ENCODE measurements around the gene KAT6B. TPM values are rescaled to one million over a fixed set of nuclear protein-coding genes. Genes with fewer than 3 reads are reported as not detected.

KAT6B gene
- total RNA-seq, 2 donors from 2014 or later: 28.0 to 97.8 TPM

- intact Hi-C loops (cut with DNase I): loop anchor here (5.0 to 10.0 kb wide), 4 partner anchors 72 to 600 kb away; a partner anchor contains a TSS
- Histone ChIP-seq H3K4me3 (no peak overlapping the region), H3K27me3 (replicated peaks; ENCODE audit: insufficient read depth) (no peaks in the 10 kb centered on the region), H3K9me3 (no peaks in the 10 kb centered on the region), H3K36me3 (no peaks in the 10 kb centered on the region), H3K4me1 (replicated peaks) (peaks cover 3% of the 10 kb centered on the region), H3K27ac (no peak overlapping the region)
- no peak for TF ChIP-seq POLR2AphosphoS5 (IDR thresholded peaks at IDR 0.05)
- no peak for TF ChIP-seq POLR2A (IDR thresholded peaks at IDR 0.05)
- no peak for TF ChIP-seq CTCF (IDR thresholded peaks at IDR 0.05)
- no peak for DNase-seq (ENCODE audit: low spot score)
- 47% methylated on average over 5 of the region's 5 CpGs for WGBS
These were observed 198.6 kb downstream of the KAT6B start for GRCh38 chr10:75024971-75025523.

GRCh38 chr10:75028049-75028448, 201.6 kb downstream of the KAT6B start:
- Histone ChIP-seq H3K27me3 (replicated peaks; ENCODE audit: insufficient read depth) (no peaks in the 10 kb centered on the region), H3K9me3 (no peaks in the 10 kb centered on the region), H3K4me3 (no peak overlapping the region), H3K27ac (no peak overlapping the region), H3K4me1 (replicated peaks) (no peaks in the 10 kb centered on the region), H3K36me3 (peaks cover 0 to 5% of the 10 kb centered on the region in 2 donors)
- TF ChIP-seq POLR2A (IDR thresholded peaks at IDR 0.05) (no peak), CTCF (IDR thresholded peaks at IDR 0.05) (no peak), POLR2AphosphoS5 (IDR thresholded peaks at IDR 0.05) (no peak)
- intact Hi-C loops (cut with DNase I): loop anchor here (10.0 kb wide), 1 partner anchor 603 kb away; no protein-coding TSS in a partner anchor
- DNase-seq (ENCODE audit: low spot score): no peak

GRCh38 chr10:75028748-75029147, 202.3 kb downstream of the KAT6B start:
- H3K36me3 ChIP-seq: peaks cover 0 to 5% of the 10 kb centered on the region in 2 donors
- no peaks in the 10 kb centered on the region for H3K4me1 ChIP-seq (replicated peaks)
- whole genome bisulfite sequencing: 88% methylated on average over 7 of the region's 7 CpGs
- no peak for DNase-seq (ENCODE audit: low spot score)
- H3K4me3 ChIP-seq: no peak overlapping the region
- intact Hi-C loops (cut with DNase I): loop anchor here (10.0 kb wide), 1 partner anchor 604 kb away; no protein-coding TSS in a partner anchor
- no peaks in the 10 kb centered on the region for H3K27me3 ChIP-seq (replicated peaks; ENCODE audit: insufficient read depth)
- no peak for TF ChIP-seq POLR2AphosphoS5 (IDR thresholded peaks at IDR 0.05)
- no peak for TF ChIP-seq CTCF (IDR thresholded peaks at IDR 0.05)
- TF ChIP-seq POLR2A (IDR thresholded peaks at IDR 0.05): no peak
- H3K27ac ChIP-seq: no peak overlapping the region
- H3K9me3 ChIP-seq: no peaks in the 10 kb centered on the region

GRCh38 chr10:75029420-75029819, 203.0 kb downstream of the KAT6B start:
- no peaks in the 10 kb centered on the region for H3K9me3 ChIP-seq
- no peaks in the 10 kb centered on the region for H3K4me1 ChIP-seq (replicated peaks)
- no peak overlapping the region for H3K27ac ChIP-seq
- no peak overlapping the region for H3K4me3 ChIP-seq
- WGBS: 97% methylated on average over 15 of the region's 15 CpGs
- no peaks in the 10 kb centered on the region for H3K27me3 ChIP-seq (replicated peaks; ENCODE audit: insufficient read depth)
- DNase-seq (ENCODE audit: low spot score): no peak
- peaks cover 0 to 5% of the 10 kb centered on the region in 2 donors for H3K36me3 ChIP-seq
- no peak for TF ChIP-seq CTCF (IDR thresholded peaks at IDR 0.05)
- no peak for TF ChIP-seq POLR2A (IDR thresholded peaks at IDR 0.05)
- no peak for TF ChIP-seq POLR2AphosphoS5 (IDR thresholded peaks at IDR 0.05)
- intact Hi-C loops (cut with DNase I): loop anchor here (10.0 kb wide), 1 partner anchor 605 kb away; no protein-coding TSS in a partner anchor

GRCh38 chr10:75029857-75030256, 203.5 kb downstream of the KAT6B start:
- H3K36me3 ChIP-seq: peaks cover 0 to 5% of the 10 kb centered on the region in 2 donors
- no peaks in the 10 kb centered on the region for H3K4me1 ChIP-seq (replicated peaks)
- TF ChIP-seq CTCF (IDR thresholded peaks at IDR 0.05) (no peak), POLR2A (IDR thresholded peaks at IDR 0.05) (no peak), POLR2AphosphoS5 (IDR thresholded peaks at IDR 0.05) (no peak)
- intact Hi-C loops (cut with DNase I): loop anchor here (10.0 kb wide), 1 partner anchor 605 kb away; no protein-coding TSS in a partner anchor
- no peak for DNase-seq (ENCODE audit: low spot score)
- H3K27ac ChIP-seq: no peak overlapping the region
- H3K9me3 ChIP-seq: no peaks in the 10 kb centered on the region
- no peaks in the 10 kb centered on the region for H3K27me3 ChIP-seq (replicated peaks; ENCODE audit: insufficient read depth)
- 66% methylated on average over 13 of the region's 13 CpGs for WGBS
- H3K4me3 ChIP-seq: no peak overlapping the region

All from prostate gland (tissue), 2 donors.